Mucosa of descending colon (tissue), 3 donors: ENCODE results near the gene RALGPS1. TPM values are rescaled to one million over a fixed set of nuclear protein-coding genes. Genes with fewer than 3 reads are reported as not detected.

Source experiments
- ATAC-seq: fragments of 200-7000 bp; cut with Tn5 transposase; one replicate; pipeline ENCODE4 v1.9.1; 2020; ENCODE audit warnings: mild to moderate bottlenecking, moderate library complexity
- DNase-seq, 3 donors: peaks; one replicate each; pipeline ENCODE4 v3.0.0-alpha.2; 2020
- H3K36me3 ChIP-seq: fragments of 200-600 bp; one replicate; pipeline ENCODE4 v1.8.0; 2021; ENCODE audit warnings: low read depth, mild to moderate bottlenecking
- H3K4me1 ChIP-seq: fragments of 200-600 bp; one replicate; pipeline ENCODE4 v1.8.0; 2021; ENCODE audit warnings: low read depth, mild to moderate bottlenecking
- H3K4me3 ChIP-seq: fragments of 200-600 bp; one replicate; pipeline ENCODE4 v1.8.0; 2021; ENCODE audit warnings: mild to moderate bottlenecking
- H3K9me3 ChIP-seq: fragments of 200-600 bp; one replicate; pipeline ENCODE4 v1.8.0; 2021; ENCODE audit warnings: mild to moderate bottlenecking
- intact Hi-C, 2 donors: fragments of 100-400 bp; cut with DNase I in 1 of 2; cut with micrococcal nuclease in 1 of 2; formaldehyde crosslinking; loops; one replicate each; pipeline versions ENCODE4 v1.11.0 to v1.11.1; 2022; cut with DNase I, micrococcal nuclease
- total RNA-seq, 3 donors: library from RNA; stranded (reverse); fragmentation: NEBNext Ultra II Directional in 2 of 3; extraction: Animal tissue kit (Norgen Biotek cat#: 25700) in 2 of 3; gene quantifications; one replicate each; pipeline versions ENCODE4 v1.2.1 to v1.2.4, GENCODE V29; 2021 to 2023
- TF ChIP-seq, protein P1 (sequence below): fragments of 200-600 bp; IDR thresholded peaks from one replicate; pipeline ENCODE4 v1.8.0; 2022; ENCODE audit warnings: antibody characterized with exemption, mild to moderate bottlenecking
- donor health status: DM: no; HTN: no; CAD: no; lungs with moderate emphysema.
- donor health status: DM: no; HTN: no; CAD: no.
- donor health status: DM: no; HTN: yes; CAD: no.

The RALGPS1 gene
- total RNA-seq, 3 donors from 2014 or later: 31.3 to 55.4 (median 32.1) TPM

DNA sequence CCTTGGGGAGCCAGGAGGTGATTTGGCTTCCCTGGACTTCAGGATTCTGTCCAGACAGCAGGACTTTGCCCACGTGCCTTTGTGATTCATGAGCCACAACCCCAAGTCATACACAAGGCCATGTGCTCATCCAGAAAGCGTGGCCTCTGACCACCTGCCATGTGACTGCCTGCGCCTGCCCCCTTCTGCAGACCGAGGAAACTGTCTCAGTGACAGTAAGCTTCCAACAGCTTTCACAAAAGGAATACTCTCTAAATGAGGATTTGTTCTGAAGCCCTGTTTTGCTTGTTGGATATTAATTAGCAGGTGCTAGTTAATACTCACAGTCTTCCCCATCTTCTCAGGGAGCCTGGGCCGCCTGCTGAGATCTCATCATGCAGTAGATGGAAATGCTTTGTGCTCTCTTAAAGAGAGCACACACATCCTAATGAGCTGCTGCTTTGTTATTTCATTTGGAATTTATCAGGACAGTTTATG, 244.8 kb downstream of the RALGPS1 start:
- intact Hi-C loops: no loop called here
- DNase-seq: peak in 1 of 3 donors; percentile 28
- H3K4me1 ChIP-seq: no peaks in the 10 kb centered on the region

DNA sequence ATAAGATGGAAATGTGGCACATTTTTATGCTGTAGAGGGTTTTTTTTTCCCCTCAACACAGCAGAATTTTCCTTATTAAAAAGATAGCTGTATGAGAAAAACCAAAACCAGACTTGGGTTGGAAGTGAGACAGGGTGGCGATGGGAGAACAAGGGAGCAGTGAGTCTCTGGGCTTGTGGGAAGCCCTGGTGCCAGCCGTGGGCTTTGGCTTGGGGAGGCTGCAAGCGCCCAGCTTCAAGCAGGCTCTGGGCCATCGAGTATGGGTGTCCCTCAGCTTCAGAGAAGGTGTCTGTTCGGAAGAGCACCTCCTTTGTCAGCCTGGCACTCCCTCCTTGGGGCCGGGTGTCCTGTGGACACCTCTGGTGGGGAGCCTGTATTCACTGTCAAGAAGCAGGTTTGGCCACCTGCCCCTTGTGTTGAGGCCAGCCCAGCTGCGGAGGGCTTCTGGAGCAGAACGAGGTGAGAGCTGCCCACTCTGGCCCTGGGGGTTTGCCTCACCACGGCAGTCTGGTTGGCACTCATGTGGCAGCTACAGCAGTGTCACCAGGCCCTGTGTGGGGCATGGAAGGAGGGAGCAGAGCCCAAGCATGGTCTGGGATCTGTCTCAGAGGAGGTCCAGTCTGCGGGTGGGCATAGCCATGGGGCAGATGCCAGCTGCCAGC, 245.5 kb downstream of the RALGPS1 start:
- Histone ChIP-seq H3K9me3 (no peaks in the 10 kb centered on the region), H3K36me3 (no peaks in the 10 kb centered on the region), H3K4me3 (no peak overlapping the region), H3K4me1 (no peaks in the 10 kb centered on the region)
- intact Hi-C loops: no loop called here
- TF ChIP-seq, protein P1, sequence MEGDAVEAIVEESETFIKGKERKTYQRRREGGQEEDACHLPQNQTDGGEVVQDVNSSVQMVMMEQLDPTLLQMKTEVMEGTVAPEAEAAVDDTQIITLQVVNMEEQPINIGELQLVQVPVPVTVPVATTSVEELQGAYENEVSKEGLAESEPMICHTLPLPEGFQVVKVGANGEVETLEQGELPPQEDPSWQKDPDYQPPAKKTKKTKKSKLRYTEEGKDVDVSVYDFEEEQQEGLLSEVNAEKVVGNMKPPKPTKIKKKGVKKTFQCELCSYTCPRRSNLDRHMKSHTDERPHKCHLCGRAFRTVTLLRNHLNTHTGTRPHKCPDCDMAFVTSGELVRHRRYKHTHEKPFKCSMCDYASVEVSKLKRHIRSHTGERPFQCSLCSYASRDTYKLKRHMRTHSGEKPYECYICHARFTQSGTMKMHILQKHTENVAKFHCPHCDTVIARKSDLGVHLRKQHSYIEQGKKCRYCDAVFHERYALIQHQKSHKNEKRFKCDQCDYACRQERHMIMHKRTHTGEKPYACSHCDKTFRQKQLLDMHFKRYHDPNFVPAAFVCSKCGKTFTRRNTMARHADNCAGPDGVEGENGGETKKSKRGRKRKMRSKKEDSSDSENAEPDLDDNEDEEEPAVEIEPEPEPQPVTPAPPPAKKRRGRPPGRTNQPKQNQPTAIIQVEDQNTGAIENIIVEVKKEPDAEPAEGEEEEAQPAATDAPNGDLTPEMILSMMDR: no peak
- no peak for DNase-seq
- no peak for ATAC-seq

More for the DNA sequence above, 244.8 kb downstream of the RALGPS1 start:
- TF ChIP-seq, protein P1: no peak
- ATAC-seq: peak; percentile 58
- Histone ChIP-seq H3K9me3 (no peaks in the 10 kb centered on the region), H3K4me3 (no peak overlapping the region), H3K36me3 (no peaks in the 10 kb centered on the region)

DNA sequence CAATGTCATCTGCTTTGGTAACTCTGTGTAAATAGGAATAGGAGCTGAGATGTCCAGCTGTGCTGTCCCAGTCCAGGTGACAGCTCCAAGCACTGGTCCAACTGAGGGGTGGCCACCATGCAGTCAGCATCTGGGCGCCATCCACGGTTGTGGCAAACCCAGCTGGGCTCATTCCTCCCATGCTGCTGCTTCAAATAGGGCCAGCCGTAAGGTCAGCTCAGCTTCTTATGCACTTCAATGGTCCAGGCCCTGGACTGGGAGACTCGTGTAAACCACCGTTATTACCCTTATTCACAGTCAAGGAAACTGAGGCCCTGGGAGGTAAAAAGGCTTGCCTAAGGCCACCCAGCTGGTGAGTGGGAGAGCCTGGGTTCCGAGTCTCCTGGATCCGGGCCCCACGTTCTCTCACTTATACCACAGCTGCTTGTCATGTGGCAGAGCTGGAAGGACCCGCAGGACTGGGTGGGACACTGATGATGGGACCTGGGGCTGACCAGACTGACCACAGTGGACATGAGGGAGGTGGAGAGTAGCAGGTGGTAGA, 246.6 kb downstream of the RALGPS1 start:
- Histone ChIP-seq H3K4me3 (no peak overlapping the region), H3K36me3 (no peaks in the 10 kb centered on the region), H3K9me3 (no peaks in the 10 kb centered on the region), H3K4me1 (no peaks in the 10 kb centered on the region)
- ATAC-seq (no peak), DNase-seq (no peak)
- intact Hi-C loops: no loop called here
- TF ChIP-seq, protein P1: no peak

DNA sequence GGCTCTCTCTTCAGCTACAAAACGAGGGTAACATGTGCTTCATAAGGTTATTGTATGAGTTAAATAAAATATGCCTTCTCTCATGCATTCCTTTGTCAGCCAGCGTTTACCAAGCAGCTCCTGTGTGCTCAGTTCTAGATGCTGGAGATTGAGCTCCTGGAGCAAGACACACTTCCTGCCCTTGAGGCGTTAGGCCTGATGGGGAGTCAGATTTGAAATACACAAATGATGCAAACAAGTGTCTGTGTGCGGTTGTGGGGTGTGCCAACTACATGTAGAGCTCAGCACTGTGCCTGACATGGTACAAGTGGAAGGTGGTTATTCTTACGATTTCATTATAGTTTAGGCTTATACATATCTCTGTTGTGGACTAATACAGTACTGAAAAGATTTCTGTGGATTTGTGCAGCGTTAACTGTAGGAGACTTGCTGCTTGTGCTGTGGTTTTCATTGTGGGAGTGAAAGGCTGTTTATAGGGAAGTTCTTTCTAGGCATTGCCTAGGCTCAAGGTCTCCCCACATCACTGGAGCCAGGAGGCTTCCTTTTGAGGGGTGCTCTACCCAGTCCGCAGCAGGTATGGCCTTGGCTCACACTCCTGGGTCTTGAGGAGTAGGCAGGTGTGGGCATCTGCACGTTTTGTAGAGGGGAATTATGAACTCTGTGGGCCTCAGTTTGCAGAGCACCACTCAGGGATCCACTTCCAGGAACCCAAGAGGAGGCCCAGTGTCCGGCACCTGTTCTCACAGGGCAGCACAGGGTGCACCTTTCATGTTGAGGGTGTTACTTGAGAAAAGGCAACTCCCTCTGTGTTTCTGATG, 247.7 kb downstream of the RALGPS1 start:
- no peak overlapping the region for H3K4me3 ChIP-seq
- DNase-seq (no peak), ATAC-seq (no peak)
- TF ChIP-seq, protein P1: no peak
- no peaks in the 10 kb centered on the region for H3K9me3 ChIP-seq
- H3K4me1 ChIP-seq: no peaks in the 10 kb centered on the region
- no peaks in the 10 kb centered on the region for H3K36me3 ChIP-seq
- intact Hi-C loops: no loop called here

DNA sequence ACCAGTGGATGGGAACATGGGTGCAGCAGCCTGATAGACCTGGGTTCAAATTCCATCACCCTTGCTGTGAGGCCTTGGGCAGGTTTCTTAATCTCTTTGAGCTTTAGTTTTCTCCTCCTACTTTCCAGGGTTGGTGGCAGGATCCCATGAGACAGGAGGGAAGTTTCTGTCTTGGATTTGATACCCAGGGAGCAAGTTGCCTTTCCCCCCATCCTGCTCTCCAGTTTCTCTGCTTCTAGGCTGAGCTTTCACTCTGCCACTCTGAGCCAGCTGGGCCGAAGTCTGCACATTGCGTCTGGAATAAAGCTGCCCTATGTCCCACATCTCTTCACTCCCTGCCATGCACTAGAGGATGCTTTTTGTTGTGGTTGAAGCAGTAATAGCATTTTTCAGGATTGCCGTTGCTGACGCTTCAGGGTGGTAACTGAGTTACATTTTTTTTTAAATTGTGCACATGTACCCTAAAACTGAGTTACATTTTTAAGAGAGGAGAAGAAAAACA, 248.3 kb downstream of the RALGPS1 start:
- intact Hi-C loops: no loop called here
- Histone ChIP-seq H3K9me3 (no peaks in the 10 kb centered on the region), H3K4me3 (no peak overlapping the region), H3K36me3 (no peaks in the 10 kb centered on the region), H3K4me1 (no peaks in the 10 kb centered on the region)
- peak; percentile 30 for ATAC-seq
- DNase-seq: no peak
- TF ChIP-seq, protein P1: no peak
